Lower lobe of right lung (tissue), 2 donors: ENCODE measurements around the gene SCFD1. TPM values are rescaled to one million over a fixed set of nuclear protein-coding genes. Genes with fewer than 3 reads are reported as not detected.
"Not testable (repeated sequence)": the region's sequence is repeated elsewhere in the genome, so short reads cannot be mapped to it uniquely, and the experiment has no call there.

ENCODE experiments used
- ATAC-seq, 2 donors: fragments of 200-7000 bp; cut with Tn5 transposase; one replicate each; pipeline ENCODE4 v1.9.1; 2020 to 2022; ENCODE audit warnings: mild to moderate bottlenecking in 2 of 2, moderate library complexity in 2 of 2
- DNase-seq: peaks from one replicate; pipeline ENCODE4 v3.0.0-alpha.2; 2020
- H3K27ac ChIP-seq: fragments of 200-600 bp; one replicate; pipeline ENCODE4 v1.8.0; 2022
- H3K27me3 ChIP-seq: fragments of 200-600 bp; one replicate; pipeline ENCODE4 v1.8.0; 2022; ENCODE audit warnings: low read depth
- H3K36me3 ChIP-seq: fragments of 200-600 bp; one replicate; pipeline ENCODE4 v1.8.0; 2022; ENCODE audit warnings: mild to moderate bottlenecking
- H3K4me1 ChIP-seq: fragments of 200-600 bp; one replicate; pipeline ENCODE4 v1.8.0; 2022
- H3K4me3 ChIP-seq: fragments of 200-600 bp; one replicate; pipeline ENCODE4 v1.8.0; 2022; ENCODE audit warnings: mild to moderate bottlenecking
- H3K9me3 ChIP-seq: fragments of 200-600 bp; one replicate; pipeline ENCODE4 v1.8.0; 2022
- intact Hi-C: fragments of 100-400 bp; cut with DNase I; formaldehyde crosslinking; loops from one replicate; pipeline ENCODE4 v1.11.0; 2022
- total RNA-seq: library from RNA; stranded (reverse); fragmentation: NEBNext Ultra II Directional; extraction: Animal tissue kit (Norgen Biotek cat#: 25700); gene quantifications from one replicate; pipeline ENCODE4 v1.2.1, GENCODE V29; 2021
- TF ChIP-seq, protein P1 (sequence below): fragments of 200-600 bp; IDR thresholded peaks from one replicate; pipeline ENCODE4 v1.8.0; 2022; ENCODE audit warnings: antibody characterized with exemption, mild to moderate bottlenecking
- donor health status: DM: no; HTN: yes; CAD: no; lungs with severe emphysema.

SCFD1 gene
- total RNA-seq, 1 donor from 2014 or later, result 73.8 TPM

DNA sequence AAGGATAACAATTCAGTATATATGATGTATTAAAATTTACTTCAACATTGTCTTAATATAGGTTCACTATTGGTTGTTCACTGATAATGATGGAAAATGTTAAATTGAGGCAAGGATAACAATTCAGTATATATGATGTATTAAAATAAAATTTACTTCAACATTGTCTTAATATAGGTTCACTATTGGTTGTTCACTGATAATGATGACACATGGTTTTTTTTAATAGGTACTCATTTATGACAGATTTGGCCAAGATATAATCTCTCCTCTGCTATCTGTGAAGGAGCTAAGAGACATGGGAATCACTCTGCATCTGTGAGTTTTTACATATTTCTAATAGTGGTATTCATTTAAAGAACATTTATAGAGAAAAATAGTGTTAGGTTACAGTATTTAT, 8.1 kb downstream of the SCFD1 start:
- Histone ChIP-seq H3K9me3 (no peaks in the 10 kb centered on the region), H3K27ac (no peak overlapping the region), H3K36me3 (peaks cover 41% of the 10 kb centered on the region), H3K27me3 (no peaks in the 10 kb centered on the region), H3K4me3 (no peak overlapping the region), H3K4me1 (peaks cover 13% of the 10 kb centered on the region)
- ATAC-seq, result no peak
- DNase-seq, result no peak
- TF ChIP-seq, protein P1, sequence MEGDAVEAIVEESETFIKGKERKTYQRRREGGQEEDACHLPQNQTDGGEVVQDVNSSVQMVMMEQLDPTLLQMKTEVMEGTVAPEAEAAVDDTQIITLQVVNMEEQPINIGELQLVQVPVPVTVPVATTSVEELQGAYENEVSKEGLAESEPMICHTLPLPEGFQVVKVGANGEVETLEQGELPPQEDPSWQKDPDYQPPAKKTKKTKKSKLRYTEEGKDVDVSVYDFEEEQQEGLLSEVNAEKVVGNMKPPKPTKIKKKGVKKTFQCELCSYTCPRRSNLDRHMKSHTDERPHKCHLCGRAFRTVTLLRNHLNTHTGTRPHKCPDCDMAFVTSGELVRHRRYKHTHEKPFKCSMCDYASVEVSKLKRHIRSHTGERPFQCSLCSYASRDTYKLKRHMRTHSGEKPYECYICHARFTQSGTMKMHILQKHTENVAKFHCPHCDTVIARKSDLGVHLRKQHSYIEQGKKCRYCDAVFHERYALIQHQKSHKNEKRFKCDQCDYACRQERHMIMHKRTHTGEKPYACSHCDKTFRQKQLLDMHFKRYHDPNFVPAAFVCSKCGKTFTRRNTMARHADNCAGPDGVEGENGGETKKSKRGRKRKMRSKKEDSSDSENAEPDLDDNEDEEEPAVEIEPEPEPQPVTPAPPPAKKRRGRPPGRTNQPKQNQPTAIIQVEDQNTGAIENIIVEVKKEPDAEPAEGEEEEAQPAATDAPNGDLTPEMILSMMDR, result no peak
- intact Hi-C loops, result no loop called here

DNA sequence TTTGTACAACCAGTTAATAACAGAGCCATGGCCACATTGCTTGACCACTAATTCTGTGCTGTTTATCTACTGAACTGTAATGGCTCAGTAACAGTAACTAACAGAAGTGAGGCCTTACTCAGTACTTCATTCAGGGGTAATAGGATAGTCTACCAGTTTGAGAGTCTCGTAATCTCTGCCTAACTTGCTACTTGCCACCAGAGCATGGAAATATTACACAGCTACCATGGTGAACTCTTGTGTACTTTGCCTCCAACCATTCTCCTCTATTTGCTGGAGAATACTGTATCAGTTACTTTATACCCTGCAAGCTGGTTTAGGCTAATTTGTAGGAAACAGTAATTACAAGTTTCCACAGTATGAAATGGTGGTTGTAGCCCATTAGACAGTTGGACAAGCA, 10.6 kb downstream of the SCFD1 start:
- intact Hi-C loops, result no loop called here
- H3K4me1 ChIP-seq, result no peaks in the 10 kb centered on the region
- no peak overlapping the region for H3K27ac ChIP-seq
- DNase-seq, result no peak
- H3K4me3 ChIP-seq, result no peak overlapping the region
- no peaks in the 10 kb centered on the region for H3K9me3 ChIP-seq
- TF ChIP-seq, protein P1, result no peak
- peaks cover 49% of the 10 kb centered on the region for H3K36me3 ChIP-seq
- no peaks in the 10 kb centered on the region for H3K27me3 ChIP-seq
- no peak for ATAC-seq

DNA sequence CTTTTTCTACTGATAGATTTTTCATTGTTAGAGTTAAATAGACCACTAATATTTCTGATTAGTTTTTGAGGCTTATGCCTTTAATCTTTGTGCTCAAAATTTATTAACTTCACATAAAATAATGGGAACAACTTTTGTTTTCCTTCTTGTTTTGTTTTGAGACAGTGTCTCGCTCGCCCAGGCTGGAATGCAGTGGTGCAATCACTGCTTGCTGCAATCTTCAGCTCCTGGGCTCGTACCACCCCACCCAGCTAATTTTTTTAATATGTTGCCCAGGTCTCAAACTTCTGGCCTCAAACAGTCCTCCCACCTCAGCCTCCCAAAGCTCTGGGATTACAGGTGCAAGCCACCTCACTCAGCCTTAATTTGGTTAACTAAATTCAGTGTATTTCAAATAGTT, 16.8 kb downstream of the SCFD1 start:
- no peak for ATAC-seq

DNA sequence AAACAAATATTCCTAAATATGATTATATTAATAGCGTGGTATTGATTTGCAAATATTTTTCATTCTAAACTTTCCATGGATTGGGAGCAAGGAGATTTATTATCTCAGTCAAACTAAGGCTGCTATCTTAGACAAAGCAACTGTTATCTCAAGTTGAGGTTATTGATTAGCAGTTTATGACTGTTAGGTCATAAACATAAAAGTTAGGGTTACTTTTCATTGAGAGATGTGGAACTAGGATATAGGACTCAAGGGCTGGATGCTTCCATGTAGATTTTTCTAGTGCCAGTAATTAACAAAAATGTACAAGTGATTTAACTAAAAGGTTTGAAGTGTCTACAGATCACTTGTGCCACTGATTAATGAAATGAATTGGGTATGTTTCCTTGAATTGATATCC, 19.1 kb downstream of the SCFD1 start:
- Histone ChIP-seq H3K9me3 (peaks cover 12% of the 10 kb centered on the region), H3K36me3 (peaks cover 63% of the 10 kb centered on the region), H3K27me3 (no peaks in the 10 kb centered on the region), H3K4me1 (no peaks in the 10 kb centered on the region), H3K27ac (no peak overlapping the region), H3K4me3 (no peak overlapping the region)
- intact Hi-C loops, result no loop called here
- TF ChIP-seq, protein P1, result no peak
- DNase-seq (no peak), ATAC-seq (no peak)

More for the DNA sequence above, 16.8 kb downstream of the SCFD1 start:
- Histone ChIP-seq H3K9me3 (no peaks in the 10 kb centered on the region), H3K27ac (no peak overlapping the region), H3K36me3 (peaks cover 70% of the 10 kb centered on the region), H3K4me3 (no peak overlapping the region), H3K27me3 (no peaks in the 10 kb centered on the region), H3K4me1 (no peaks in the 10 kb centered on the region)
- peak; percentile 54 for DNase-seq
- TF ChIP-seq, protein P1, result no peak
- intact Hi-C loops, result no loop called here

DNA sequence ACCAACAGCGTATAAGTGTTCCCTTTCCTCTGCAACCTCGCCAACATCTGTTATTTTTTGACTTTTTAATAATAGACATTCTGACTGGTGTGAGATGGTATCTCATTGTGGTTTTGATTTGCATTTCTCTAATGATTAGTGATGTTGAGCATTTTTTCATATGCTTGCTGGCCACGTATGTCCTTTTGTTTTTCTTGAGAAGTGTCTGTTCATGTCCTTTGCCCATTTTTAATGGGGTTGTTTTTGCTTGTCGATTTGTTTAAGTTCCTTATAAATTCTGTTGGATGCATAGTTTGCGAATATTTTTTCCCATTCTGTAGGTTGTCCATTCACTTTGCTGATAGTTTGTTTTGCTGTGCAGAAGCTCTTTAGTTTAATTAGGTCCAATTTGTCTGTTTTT, 22.3 kb downstream of the SCFD1 start:
- intact Hi-C loops, H3K27me3 ChIP-seq, H3K27ac ChIP-seq, H3K4me1 ChIP-seq, H3K4me3 ChIP-seq, ATAC-seq, DNase-seq: not testable (repeated sequence)
- Histone ChIP-seq H3K9me3 (peaks cover 12% of the 10 kb centered on the region), H3K36me3 (peaks cover 70% of the 10 kb centered on the region)

DNA sequence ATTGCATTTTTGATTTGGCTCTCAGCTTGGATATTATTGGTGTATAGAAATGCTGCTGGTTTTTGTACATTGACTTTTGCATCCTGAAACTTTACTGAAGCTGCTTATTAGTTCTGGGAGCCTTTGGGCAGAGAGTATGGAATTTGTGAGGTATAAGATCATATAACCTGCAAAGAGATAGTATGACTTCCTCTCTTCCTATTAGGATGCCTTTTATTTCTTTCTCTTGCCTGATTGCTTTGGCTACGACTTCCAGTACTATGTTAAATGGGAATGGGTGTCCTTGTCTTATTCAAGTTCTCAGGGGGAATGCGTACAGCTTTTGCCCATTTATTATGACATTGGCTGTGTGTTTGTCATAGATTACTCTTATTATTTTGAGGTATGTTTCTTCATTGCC, 23.5 kb downstream of the SCFD1 start:
- TF ChIP-seq, protein P1, result no peak
- no peaks in the 10 kb centered on the region for H3K27me3 ChIP-seq
- peaks cover 71% of the 10 kb centered on the region for H3K36me3 ChIP-seq
- ATAC-seq (no peak), DNase-seq (no peak)
- H3K9me3 ChIP-seq, result peaks cover 12% of the 10 kb centered on the region
- H3K4me1 ChIP-seq, result no peaks in the 10 kb centered on the region
- intact Hi-C loops, result no loop called here
- no peak overlapping the region for H3K4me3 ChIP-seq
- no peak overlapping the region for H3K27ac ChIP-seq
